Type B pancreatic cell (in vitro differentiated cells): ENCODE measurements around the gene SRRM1. TPM values are rescaled to one million over a fixed set of nuclear protein-coding genes. Genes with fewer than 3 reads are reported as not detected.
"Not testable (repeated sequence)": the region's sequence is repeated elsewhere in the genome, so short reads cannot be mapped to it uniquely, and the experiment has no call there.

ENCODE experiments used
- DNase-seq: peaks from one replicate; pipeline ENCODE4 v3.0.0; 2021; ENCODE audit warnings: mixed read lengths; ENCODE audit not compliant: unreplicated experiment; ENCODE audit errors: extremely low spot score
- H3K27ac Mint-ChIP-seq: 2 replicates; pipeline ENCODE4 v1.8.0; 2021; ENCODE audit warnings: mild to moderate bottlenecking, mixed read lengths
- H3K27me3 Mint-ChIP-seq: 2 replicates; pipeline ENCODE4 v1.8.0; 2021; ENCODE audit warnings: mixed read lengths
- H3K36me3 Mint-ChIP-seq: 2 replicates; pipeline ENCODE4 v1.8.0; 2021; ENCODE audit warnings: mixed read lengths
- H3K4me1 Mint-ChIP-seq: one replicate; pipeline ENCODE4 v1.8.0; 2021; ENCODE audit warnings: mixed read lengths; ENCODE audit not compliant: unreplicated experiment
- H3K4me3 Mint-ChIP-seq: 2 replicates; pipeline ENCODE4 v1.8.0; 2021; ENCODE audit warnings: mild to moderate bottlenecking, mixed read lengths
- H3K9me3 Mint-ChIP-seq: 2 replicates; pipeline ENCODE4 v1.8.0; 2021; ENCODE audit warnings: mixed read lengths
- total RNA-seq: library from RNA; stranded (reverse); gene quantifications from 2 replicates; pipeline ENCODE4 v1.2.1, GENCODE V29; 2021; ENCODE audit warnings: low replicate concordance
- TF ChIP-seq, protein P1 (sequence below): fragments of 200-600 bp; sonication (generic); conservative IDR thresholded peaks from 2 replicates; pipeline ENCODE4 v1.5.0; 2021; ENCODE audit warnings: antibody characterized with exemption, mild to moderate bottlenecking

SRRM1 gene
- total RNA-seq, 1 donor from 2014 or later = 168 TPM

DNA sequence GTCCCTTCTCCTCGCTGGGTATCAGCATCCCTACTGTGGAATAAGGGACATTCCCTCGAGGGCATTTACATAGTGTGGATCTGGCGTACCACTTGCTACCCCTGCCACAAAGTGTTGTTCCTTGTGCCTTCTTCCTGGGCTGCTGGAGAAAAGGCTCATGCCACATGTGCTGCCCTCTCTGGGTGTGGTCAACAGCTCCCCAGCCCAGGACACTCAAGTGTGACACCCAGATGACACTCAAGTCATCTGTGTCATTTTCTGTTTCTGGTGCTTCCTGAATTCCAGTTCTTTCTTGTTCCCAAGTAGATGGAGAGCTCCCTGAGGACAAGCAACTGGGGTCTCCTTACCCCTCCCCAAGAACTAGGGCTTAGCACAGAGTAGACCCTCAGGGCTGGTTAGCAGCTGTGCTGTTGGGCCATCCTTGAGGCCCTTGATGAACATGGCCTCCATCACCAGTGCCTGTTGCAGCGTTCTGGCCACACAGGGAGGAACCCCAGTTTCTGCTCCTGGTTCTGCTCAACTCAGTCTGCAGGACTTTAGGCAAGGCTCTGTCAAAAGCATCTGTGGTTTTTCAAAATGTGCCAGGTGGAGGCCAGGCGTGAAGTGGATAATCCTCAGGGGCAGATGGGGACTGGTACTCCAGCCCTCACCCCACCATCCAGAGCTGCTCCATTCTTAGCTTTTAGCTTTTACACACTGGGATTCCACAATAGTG is 53.1 kb downstream of the SRRM1 start:
- Mint-ChIP-seq H3K36me3 (no peaks in the 10 kb centered on the region), H3K27me3 (peaks cover 3% of the 10 kb centered on the region), H3K4me1 (peaks cover 8% of the 10 kb centered on the region), H3K27ac (no peak overlapping the region), H3K4me3 (no peak overlapping the region), H3K9me3 (peaks cover 2% of the 10 kb centered on the region)
- TF ChIP-seq, protein P1, sequence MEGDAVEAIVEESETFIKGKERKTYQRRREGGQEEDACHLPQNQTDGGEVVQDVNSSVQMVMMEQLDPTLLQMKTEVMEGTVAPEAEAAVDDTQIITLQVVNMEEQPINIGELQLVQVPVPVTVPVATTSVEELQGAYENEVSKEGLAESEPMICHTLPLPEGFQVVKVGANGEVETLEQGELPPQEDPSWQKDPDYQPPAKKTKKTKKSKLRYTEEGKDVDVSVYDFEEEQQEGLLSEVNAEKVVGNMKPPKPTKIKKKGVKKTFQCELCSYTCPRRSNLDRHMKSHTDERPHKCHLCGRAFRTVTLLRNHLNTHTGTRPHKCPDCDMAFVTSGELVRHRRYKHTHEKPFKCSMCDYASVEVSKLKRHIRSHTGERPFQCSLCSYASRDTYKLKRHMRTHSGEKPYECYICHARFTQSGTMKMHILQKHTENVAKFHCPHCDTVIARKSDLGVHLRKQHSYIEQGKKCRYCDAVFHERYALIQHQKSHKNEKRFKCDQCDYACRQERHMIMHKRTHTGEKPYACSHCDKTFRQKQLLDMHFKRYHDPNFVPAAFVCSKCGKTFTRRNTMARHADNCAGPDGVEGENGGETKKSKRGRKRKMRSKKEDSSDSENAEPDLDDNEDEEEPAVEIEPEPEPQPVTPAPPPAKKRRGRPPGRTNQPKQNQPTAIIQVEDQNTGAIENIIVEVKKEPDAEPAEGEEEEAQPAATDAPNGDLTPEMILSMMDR = no peak
- no peak for DNase-seq

DNA sequence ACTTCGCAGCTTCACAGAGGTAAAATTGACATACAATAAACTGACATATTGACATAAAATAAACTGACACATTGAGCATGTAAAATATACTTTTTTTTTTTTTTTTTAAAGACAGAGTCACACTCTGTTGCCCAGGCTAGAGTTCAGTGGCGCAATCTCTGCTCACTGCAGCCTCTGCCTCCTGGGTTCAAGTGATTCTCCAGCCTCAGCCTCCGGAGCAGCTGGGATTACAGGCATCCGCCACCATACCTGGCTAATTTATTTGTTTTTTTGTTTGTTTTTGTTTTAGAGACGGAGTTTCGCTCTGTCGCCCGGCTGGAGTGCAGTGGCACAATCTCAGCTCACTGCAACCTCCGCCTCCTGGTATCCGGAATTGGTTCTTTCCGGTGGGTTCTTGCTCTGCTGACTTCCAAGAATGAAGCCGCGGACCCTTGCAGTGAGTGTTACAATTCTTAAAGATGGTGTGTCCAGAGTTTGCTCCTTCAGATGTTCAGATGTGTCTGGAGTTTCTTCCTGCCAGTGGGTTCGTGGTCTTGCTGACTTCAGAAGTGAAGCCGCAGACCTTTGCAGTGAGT is 53.7 kb downstream of the SRRM1 start:
- no peak overlapping the region for H3K4me3 Mint-ChIP-seq
- peaks cover 3% of the 10 kb centered on the region for H3K27me3 Mint-ChIP-seq
- H3K36me3 Mint-ChIP-seq = no peaks in the 10 kb centered on the region
- H3K4me1 Mint-ChIP-seq = peaks cover 8% of the 10 kb centered on the region
- TF ChIP-seq, protein P1 = no peak
- H3K27ac Mint-ChIP-seq = no peak overlapping the region
- H3K9me3 Mint-ChIP-seq = no peaks in the 10 kb centered on the region
- DNase-seq = no peak

DNA sequence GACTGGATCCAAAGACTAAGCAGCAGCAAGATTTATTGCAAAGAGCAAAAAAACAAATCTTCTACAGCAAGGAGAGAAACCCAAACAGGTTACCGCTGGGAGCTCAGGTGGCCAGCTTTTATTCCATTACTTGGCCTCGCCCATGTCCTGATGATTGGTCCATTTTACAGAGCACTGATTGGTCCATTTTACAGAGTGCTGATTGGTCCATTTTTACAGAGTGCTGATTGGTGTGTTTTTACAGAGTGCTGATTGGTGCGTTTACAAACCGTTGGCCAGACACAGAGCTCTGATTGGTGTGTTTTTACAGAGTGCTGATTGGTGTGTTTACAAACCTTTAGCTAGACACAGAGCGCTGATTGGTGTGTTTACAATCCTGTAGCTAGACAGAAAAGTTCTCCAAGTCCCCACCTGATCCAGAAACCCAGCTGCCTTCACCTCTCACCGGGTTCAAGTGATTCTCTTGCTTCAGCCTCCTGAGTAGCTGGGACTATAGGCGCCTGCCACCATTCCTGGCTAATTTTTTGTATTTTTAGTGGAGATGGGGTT is 54.4 kb downstream of the SRRM1 start:
- not testable (repeated sequence) for H3K36me3 Mint-ChIP-seq, H3K4me3 Mint-ChIP-seq, H3K4me1 Mint-ChIP-seq, H3K27me3 Mint-ChIP-seq, H3K9me3 Mint-ChIP-seq, H3K27ac Mint-ChIP-seq, DNase-seq

DNA sequence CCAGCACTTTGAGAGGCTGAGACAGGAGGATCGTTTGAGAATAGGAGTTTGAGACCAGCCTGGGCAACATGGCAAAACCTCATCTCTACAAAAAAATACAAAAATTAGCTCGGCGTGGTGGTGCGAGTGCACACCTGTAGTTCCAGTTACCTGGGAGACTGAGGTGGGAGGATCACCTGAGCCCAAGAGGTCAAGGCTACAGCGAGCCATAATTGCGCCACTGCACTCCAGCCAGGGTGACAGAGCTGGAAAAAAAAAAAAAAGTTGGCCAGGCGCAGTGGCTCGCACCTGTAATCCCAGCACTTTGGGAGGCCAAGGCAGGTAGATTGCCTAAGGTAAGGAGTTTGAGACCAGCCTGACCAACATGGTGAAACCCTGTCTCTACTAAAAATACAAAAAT is 55.2 kb downstream of the SRRM1 start:
- not testable (repeated sequence) for H3K4me3 Mint-ChIP-seq, H3K27me3 Mint-ChIP-seq, H3K9me3 Mint-ChIP-seq, H3K27ac Mint-ChIP-seq, DNase-seq, H3K36me3 Mint-ChIP-seq
- H3K4me1 Mint-ChIP-seq = peaks cover 14% of the 10 kb centered on the region

DNA sequence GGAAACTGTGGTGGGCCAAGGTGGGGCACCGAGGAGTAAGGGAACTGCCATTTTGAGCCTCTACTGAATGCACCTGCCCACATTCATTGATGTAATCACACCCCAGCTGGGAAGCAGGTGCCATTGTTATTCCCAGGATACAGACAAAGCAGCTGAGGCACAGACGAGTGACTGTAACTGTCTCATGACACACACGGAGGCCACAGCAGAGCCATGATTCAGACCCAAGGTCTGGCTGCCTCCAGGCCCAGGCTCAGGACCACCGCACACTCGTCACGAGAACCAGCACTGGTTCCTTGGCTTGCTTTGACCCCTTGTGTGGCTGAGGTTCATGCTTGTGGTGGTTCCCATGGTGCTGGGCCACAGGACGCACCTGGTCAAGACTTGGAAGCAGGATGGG is 56.5 kb downstream of the SRRM1 start:
- H3K27ac Mint-ChIP-seq = no peak overlapping the region
- H3K4me1 Mint-ChIP-seq = peaks cover 12% of the 10 kb centered on the region
- no peaks in the 10 kb centered on the region for H3K36me3 Mint-ChIP-seq
- no peak for DNase-seq
- TF ChIP-seq, protein P1 = no peak
- no peaks in the 10 kb centered on the region for H3K9me3 Mint-ChIP-seq
- H3K27me3 Mint-ChIP-seq = no peaks in the 10 kb centered on the region
- H3K4me3 Mint-ChIP-seq = no peak overlapping the region

DNA sequence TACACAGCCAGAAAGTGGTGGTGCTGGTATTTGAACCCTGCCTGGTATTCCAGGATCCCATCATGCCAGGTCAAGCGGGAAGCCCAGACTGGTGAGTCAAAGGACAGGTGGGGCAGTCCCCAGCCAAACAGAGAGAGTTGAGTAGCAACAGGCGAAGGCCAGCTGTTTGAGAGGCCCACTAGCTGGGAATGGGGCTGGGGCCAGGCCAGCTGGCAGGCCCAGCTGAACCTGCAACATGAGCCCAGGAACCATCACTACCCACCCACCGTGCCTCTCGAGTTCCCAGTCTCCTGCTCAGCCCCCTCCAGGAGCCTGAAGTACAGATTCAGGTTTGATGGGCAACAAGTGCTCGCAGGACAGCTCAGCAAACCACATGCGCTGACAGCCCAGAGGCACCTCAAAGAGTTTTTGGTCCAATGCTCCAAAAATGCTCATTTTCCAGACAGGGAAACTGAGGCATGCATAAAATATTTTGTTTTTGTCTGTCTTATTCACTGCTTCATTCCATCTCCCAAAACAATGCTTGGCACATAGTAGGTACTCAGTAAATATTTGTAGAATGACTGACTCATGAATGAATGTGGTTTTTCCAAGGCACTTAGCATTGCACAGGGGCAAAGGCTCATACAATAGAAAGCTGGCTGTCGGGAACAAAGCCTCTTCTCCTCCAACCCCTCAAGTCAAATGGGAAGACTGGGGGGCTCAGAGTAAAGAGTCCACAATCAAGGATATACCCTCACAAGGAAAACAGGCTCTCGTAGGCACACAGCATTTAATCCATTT is 59.6 kb downstream of the SRRM1 start:
- no peak overlapping the region for H3K27ac Mint-ChIP-seq
- H3K27me3 Mint-ChIP-seq = no peaks in the 10 kb centered on the region
- H3K4me1 Mint-ChIP-seq = peaks cover 25% of the 10 kb centered on the region
- no peaks in the 10 kb centered on the region for H3K36me3 Mint-ChIP-seq
- no peak overlapping the region for H3K4me3 Mint-ChIP-seq
- no peak for DNase-seq
- TF ChIP-seq, protein P1 = no peak
- no peaks in the 10 kb centered on the region for H3K9me3 Mint-ChIP-seq
